ENCODE results near the gene PLAAT5.
"Not testable (repeated sequence)": the region's sequence is repeated elsewhere in the genome, so short reads cannot be mapped to it uniquely, and the experiment has no call there.

The PLAAT5 gene

DNA sequence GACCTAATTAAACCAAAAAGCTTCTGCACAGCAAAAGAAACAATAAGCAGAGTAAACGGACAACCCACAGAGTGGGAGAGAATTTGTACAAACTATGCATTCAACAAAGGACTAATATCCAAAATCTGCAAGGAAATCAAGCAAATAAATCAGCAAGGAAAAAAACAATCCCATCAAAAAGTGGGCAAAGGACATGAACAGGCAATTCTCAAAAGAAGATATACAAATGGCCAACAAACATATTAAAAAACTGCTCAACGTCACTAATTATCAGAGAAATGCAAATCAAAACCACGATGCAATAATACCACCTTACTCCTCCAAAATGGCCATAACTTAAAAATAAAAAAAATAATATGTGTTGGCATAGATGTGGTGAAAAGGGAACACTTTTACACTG lies 5.2 kb downstream of the PLAAT5 start:
- DNase-seq (ENCODE audit: low read depth, low spot score) = no peak

- DNase-seq (ENCODE audit: low read depth, low spot score) = no peak
These were observed 10.9 kb downstream of the PLAAT5 start for GRCh38 chr11:63480039-63480438.

- DNase-seq (ENCODE audit: low read depth, low spot score) = no peak
These were observed 12.1 kb downstream of the PLAAT5 start for GRCh38 chr11:63478896-63479295.

DNA sequence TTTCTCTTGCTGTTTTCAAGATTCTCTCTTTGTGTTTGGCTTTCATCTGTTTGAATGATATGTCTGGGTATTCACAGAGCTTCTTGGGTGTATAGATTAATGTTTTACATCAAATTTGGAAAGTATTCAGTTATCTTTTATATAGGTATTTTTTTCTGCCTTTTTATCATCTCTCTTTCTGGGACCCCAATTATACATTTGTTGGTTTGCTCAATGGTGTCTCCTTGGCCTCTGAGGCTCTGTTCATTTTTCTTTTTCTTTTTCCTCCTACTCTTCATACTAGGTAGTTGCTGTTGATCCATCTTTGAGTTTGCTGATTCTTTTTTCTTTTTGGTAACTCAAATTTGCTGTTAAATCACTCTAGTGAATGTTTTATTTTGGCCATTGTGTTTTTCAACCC lies 14.3 kb downstream of the PLAAT5 start:
- no peak for DNase-seq (ENCODE audit: low read depth, low spot score)

- no peak for DNase-seq (ENCODE audit: low read depth, low spot score)
These were observed 18.6 kb downstream of the PLAAT5 start for GRCh38 chr11:63472372-63472771.

DNA sequence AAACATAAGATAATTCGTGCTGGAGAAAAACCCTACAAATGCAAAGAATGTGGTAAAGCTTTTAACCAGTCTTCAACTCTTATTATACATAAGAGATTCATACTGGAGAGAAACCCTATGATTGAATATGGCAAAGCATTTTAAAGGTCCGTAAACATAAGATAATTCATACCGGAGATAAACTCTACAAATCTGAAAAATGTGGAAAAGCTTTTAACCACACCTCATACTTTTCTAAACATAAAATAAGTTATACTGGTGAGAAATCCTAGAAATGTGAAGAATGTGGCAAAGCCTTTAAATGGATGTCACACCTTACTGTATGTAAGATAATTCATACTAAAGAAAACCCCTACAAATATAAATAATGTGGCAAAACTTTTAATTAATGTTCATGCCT lies 20.7 kb downstream of the PLAAT5 start:
- DNase-seq (ENCODE audit: low read depth, low spot score) = no peak

- DNase-seq (ENCODE audit: low read depth, low spot score) = no peak
These were observed 28.8 kb downstream of the PLAAT5 start for GRCh38 chr11:63462137-63462536.

DNA sequence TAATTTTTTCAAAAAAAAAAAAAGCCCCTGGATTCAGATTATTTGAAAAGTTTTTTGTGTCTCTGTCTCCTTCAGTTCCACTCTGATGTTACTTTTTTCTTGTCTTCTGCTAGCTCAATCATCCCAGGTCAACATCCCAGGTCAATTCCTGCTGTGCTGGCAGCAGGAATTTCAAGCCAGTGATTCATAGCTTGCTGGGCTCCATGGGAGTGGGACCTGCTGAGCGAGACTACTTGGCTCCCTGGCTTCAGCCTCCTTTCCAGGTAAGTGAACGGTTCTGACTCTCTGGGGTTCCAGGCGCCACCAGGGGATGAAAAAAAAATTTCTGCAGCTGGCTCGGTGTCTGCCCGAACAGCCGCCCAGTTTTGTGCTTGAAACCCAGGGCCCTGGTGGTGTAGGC lies 31.4 kb downstream of the PLAAT5 start:
- no peak for DNase-seq (ENCODE audit: low read depth, low spot score)

DNA sequence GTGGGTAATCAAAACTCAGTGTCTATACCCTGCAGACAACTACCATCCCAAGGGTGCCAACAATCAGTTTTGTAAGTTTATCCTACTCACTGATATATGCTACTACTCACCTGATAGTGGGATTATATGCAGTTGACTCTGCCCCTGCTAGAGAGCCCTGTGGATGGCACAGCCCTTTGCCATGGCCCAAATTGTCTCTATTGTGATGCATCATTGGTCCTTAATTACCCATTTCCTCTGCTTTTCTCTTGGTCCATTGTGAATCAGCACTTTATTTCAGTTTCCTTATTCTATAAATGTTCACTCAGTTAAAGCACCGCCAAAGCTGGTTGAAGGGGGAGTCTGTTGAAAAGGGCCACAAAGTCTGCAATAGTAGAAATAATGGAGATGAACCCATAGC lies 42.3 kb downstream of the PLAAT5 start:
- no peak for DNase-seq (ENCODE audit: low read depth, low spot score)

- DNase-seq (ENCODE audit: low read depth, low spot score) = no peak
These were observed 45.2 kb downstream of the PLAAT5 start for GRCh38 chr11:63445720-63446119.

DNA sequence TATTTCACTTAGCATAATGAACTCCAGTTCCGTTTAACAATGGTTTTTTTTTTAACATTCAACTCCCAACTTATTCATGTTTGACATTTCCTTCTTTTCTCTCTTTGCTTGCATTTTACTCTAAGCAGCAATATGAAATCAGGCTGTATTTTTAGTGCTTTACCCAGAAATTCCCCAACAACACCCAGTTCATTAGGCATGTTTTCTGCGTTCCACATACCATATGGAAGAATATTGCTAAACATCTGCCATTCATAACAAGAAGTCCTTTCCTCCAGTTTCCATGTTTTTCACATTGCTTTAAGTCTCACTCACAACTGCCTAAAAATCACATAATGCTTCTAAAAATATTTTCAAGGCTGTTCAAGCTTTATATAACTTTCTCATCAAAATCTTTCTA lies 45.8 kb downstream of the PLAAT5 start:
- no peak for DNase-seq (ENCODE audit: low read depth, low spot score)

GRCh38 chr11:63444160-63444559 lies 46.8 kb downstream of the PLAAT5 start:
- DNase-seq (ENCODE audit: low read depth, low spot score) = no peak

GRCh38 chr11:63443714-63444113 lies 47.3 kb downstream of the PLAAT5 start:
- no peak for DNase-seq (ENCODE audit: low read depth, low spot score)

DNA sequence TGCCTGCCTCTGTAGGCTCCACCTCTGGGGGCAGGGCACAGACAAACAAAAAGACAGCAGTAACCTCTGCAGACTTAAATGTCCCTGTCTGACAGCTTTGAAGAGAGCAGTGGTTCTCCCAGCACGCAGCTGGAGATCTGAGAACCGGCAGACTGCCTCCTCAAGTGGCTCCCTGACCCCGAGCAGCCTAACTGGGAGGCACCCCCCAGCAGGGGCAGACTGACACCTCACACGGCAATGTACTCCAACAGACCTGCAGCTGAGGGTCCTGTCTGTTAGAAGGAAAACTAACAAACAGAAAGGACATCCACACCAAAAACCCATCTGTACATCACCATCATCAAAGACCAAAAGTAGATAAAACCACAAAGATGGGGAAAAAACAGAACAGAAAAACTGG lies 55.1 kb downstream of the PLAAT5 start:
- not testable (repeated sequence) for DNase-seq (ENCODE audit: low read depth, low spot score)

- DNase-seq (ENCODE audit: low read depth, low spot score) = not testable (repeated sequence)
These were observed 55.6 kb downstream of the PLAAT5 start for GRCh38 chr11:63435351-63435750.

- not testable (repeated sequence) for DNase-seq (ENCODE audit: low read depth, low spot score)
These were observed 60.2 kb downstream of the PLAAT5 start for GRCh38 chr11:63430731-63431130.

- no peak for DNase-seq (ENCODE audit: low read depth, low spot score)
These were observed 62.9 kb downstream of the PLAAT5 start for GRCh38 chr11:63427971-63428508.

DNA sequence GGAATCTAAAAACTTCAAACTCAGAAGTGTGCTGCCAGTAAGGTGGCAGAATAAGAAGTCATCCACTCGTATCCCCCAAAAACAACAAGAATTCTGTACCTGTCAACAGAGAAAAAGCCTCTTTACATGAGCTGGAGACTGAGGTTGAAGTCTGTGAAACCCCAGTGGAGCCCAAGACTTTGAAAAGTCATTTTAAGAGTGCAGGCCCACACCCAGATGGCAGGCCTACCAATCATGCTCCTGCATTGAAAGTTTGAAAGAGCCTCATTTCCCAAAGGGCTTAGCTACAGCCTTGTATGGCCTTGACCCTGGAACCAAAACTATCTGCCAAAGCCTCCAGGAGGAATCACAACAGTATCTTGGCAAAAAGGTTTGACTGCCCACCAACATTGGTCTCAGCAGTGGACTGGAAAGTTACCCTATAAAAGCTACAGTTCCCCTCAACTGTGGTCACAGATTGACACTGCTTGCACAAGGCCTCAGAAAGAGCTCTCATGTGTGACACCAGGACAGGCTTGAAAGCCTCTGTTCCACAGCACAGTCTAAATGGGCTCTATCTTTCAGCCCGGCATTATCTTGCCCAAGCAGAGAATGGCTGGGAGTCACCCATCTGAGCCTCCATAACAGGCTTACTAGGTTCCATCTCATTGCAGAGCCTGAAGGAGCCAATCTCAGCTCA lies 73.7 kb downstream of the PLAAT5 start:
- DNase-seq (ENCODE audit: low read depth, low spot score) = no peak
